HG03558 (cell line): ENCODE measurements around the gene CFAP54.

Source experiments
- ATAC-seq: cut with Tn5 transposase; IDR thresholded peaks from one replicate; pipeline ENCODE4 v1.9.1; 2021; ENCODE audit warnings: moderate number of reproducible peaks; ENCODE audit not compliant: unreplicated experiment; ENCODE audit errors: extremely low read depth

The CFAP54 gene

GRCh38 chr12:96874211-96874610 lies 384.8 kb downstream of the CFAP54 start:
- no peak for ATAC-seq

GRCh38 chr12:96876966-96877365 lies 387.6 kb downstream of the CFAP54 start:
- ATAC-seq: no peak

- no peak for ATAC-seq
Measured at GRCh38 chr12:96878704-96879103, 389.3 kb downstream of the CFAP54 start.

DNA sequence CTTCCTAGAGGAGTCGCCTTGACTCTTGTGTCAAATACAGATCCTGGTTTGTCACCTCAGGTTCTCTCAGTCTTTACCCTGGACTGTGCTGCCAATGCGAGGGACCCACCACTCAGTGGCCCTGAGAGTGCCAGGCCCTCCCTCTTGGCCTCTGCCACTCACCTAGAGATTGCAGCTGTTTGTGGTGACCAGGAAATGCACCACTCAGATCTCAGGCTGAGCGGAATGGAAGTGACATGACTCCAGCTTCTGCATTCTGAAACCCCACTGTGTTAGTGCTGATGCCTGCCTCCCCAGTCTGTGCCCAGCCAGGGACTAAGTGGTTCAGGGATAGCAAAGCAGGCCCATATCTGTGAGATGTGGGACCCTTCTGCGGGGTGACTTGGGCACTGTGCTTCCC lies 389.9 kb downstream of the CFAP54 start:
- ATAC-seq: no peak

- ATAC-seq: no peak
Measured at GRCh38 chr12:96880220-96880619, 390.8 kb downstream of the CFAP54 start.

GRCh38 chr12:96881608-96882007 lies 392.2 kb downstream of the CFAP54 start:
- no peak for ATAC-seq

GRCh38 chr12:96882862-96883261 lies 393.5 kb downstream of the CFAP54 start:
- no peak for ATAC-seq

DNA sequence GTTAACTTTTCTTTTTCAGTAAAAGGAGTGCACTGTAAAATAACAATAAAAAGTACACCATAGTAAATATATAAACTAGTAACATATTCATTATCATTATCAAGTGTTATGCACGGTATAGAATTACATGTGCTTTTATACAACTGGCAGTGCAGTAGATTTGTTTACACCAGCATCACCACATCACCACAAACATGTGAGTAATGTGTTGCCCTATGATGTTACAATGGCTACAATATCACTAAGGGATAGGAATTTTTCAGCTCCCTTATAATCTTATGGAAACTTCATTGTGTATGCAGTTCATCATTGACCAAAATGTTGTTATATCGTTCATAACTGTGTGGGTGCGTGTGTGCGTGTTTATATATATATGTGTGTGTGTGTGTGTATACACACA lies 394.2 kb downstream of the CFAP54 start:
- no peak for ATAC-seq

GRCh38 chr12:96886998-96887677 lies 397.8 kb downstream of the CFAP54 start:
- no peak for ATAC-seq

GRCh38 chr12:96889273-96889933 lies 400.0 kb downstream of the CFAP54 start:
- ATAC-seq: no peak

GRCh38 chr12:96890331-96890730 lies 401.0 kb downstream of the CFAP54 start:
- ATAC-seq: no peak

DNA sequence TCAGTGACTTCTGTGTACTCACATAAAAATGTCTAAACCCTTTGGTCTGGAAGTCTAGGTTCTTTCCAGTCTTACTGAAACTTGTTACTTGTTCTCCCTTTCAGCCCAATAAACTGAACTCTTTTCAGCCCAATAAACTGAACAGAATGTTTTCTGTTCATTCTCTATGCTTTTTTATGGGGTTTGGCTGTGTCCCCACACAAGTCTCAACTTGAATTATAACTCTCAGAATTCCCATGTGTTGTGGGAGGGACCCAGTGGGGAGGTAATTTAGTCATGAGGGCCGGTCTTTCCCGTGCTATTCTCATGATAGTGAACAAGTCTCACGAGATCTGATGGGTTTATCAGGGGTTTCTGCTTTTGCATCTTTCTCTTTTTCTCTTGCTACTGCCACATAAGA lies 402.7 kb downstream of the CFAP54 start:
- no peak for ATAC-seq

DNA sequence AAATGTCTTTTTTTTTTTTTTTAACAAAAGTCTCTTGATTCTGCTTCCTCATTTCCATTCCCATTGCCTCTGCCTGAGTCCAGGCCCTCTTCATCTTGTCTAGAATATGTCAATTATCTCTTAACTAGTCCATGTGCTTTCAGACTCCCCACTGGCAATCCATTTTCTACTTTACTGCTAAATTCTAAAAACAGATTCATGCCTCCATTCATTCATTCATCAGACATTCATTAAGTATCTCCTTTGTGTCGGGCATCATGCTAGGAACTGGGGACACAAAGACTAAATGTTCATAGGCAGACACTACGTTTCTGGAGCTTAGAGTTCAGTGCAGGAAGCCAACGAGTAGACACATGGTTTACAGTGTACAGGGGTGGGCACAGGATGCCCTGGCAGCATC lies 408.0 kb downstream of the CFAP54 start:
- no peak for ATAC-seq

GRCh38 chr12:96901175-96901574 lies 411.8 kb downstream of the CFAP54 start:
- ATAC-seq: no peak

GRCh38 chr12:96902076-96902475 lies 412.7 kb downstream of the CFAP54 start:
- ATAC-seq: no peak

GRCh38 chr12:96906498-96906848 lies 417.1 kb downstream of the CFAP54 start:
- no peak for ATAC-seq

GRCh38 chr12:96906849-96907670 lies 417.7 kb downstream of the CFAP54 start, which contains the start of gene NEDD1:
TSS of gene NEDD1 (plus strand) at chr12:96907257. CDS start at chr12:96909760, 2,503 bp downstream.
- peak; percentile 91 for ATAC-seq

DNA sequence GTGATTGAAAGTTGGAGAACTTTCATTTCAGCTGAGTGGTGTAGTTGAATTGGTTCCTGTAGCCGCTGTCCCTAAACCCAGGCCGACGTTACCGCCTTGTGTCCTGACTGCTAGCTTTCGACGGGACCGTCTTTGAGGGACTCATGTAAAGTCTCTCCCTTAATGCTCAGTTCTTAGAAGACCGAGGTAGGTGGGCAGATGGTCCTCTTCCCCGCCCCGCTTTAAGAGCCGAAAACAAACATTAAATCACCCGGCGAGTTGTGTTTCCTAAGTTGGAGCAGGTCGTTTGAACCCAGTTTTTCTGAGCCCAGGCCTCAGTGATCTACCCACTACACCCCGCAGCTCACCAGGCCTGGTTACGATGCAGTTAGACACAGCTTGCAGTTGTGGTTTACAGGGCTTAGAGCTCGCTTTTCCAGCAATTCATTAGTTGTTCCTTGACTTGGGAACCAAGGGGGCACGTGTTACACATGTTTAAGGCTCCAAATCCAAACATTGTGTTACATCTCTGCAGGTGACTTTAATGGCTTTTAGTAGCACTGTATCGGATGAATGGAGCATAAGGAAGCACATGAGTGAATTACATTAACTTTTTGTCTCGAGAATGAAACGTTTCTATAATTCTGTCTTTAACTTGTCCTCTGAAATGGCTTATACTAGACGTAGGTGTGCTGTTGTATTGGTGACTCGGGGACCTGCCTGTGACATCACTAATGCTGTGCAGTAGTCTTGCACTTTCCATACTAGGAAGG lies 418.5 kb downstream of the CFAP54 start:
- no peak for ATAC-seq

DNA sequence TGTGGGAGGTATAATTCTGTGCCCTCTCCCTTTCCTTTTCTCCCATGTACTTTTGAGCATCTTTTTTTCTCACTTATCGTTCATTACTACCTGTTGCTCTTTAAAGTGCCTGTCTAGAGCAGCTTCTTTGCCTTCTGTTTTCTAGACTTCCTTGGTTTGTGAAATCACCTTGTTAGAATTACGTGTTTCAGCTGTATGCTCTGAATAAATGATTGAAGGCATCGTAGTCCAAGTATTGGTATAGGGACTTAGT lies 419.0 kb downstream of the CFAP54 start:
- no peak for ATAC-seq

GRCh38 chr12:96912261-96912660 lies 422.9 kb downstream of the CFAP54 start:
- ATAC-seq: no peak

GRCh38 chr12:96912943-96913342 lies 423.6 kb downstream of the CFAP54 start:
- ATAC-seq: no peak
